ENCODE results near the gene MRTFB.

DNA sequence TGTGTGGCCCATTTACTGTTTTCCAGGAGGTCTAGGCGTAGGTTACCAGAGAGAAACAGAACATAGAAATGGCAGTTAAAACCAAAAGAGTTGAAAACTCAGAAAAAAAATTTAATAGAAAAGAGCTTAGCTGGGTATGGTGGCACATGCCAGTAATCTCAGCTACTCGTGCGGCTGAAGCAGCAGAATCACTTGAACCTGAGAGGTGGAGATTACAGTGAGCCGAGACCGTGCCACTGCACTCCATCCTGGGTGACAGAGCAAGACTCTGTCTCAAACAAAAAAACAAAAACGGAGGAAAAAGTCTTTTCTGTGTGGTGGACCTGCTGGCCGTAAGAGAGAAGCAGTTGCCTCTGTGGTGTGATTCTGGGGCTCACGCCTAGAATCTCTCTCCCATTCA is 35.8 kb downstream of the MRTFB start:
- no peak for TF ChIP-seq CTCF (IDR thresholded peaks at IDR 0.05)
- TF ChIP-seq POLR2A (IDR thresholded peaks at IDR 0.05): no peak
- TF ChIP-seq POLR2AphosphoS5 (IDR thresholded peaks at IDR 0.05): no peak

Measured in suprapubic skin (tissue), 4 donors.